HepG2 (cell line): ENCODE data around the gene NRL. TPM values are rescaled to one million over a fixed set of nuclear protein-coding genes. Genes with fewer than 3 reads are reported as not detected.

Experiments
- ARID5B ChIP-seq: IDR thresholded peaks from 2 replicates; pipeline ENCODE4 v1.4.0; 2020; ENCODE audit warnings: mild to moderate bottlenecking, missing genetic modification reagents
- CENPT ChIP-seq: sonication (generic); formaldehyde crosslinking; IDR thresholded peaks from 2 replicates; pipeline ENCODE4 v1.8.0; 2022; ENCODE audit warnings: low read depth, mild to moderate bottlenecking, moderate library complexity, missing genetic modification reagents
- DR1 ChIP-seq: sonication (generic); formaldehyde crosslinking; IDR thresholded peaks from 2 replicates; pipeline ENCODE4 v1.8.0; 2021; ENCODE audit warnings: mild to moderate bottlenecking, missing genetic modification reagents, inconsistent platforms
- FOXM1 ChIP-seq: sonication (generic); formaldehyde crosslinking; IDR thresholded peaks from 2 replicates; pipeline ENCODE4 v1.5.0; 2020; ENCODE audit warnings: missing genetic modification reagents
- HNF1A ChIP-seq, 2 experiments: sonication (generic) in 1 of 2; formaldehyde crosslinking in 1 of 2; IDR thresholded peaks; 2 replicates each; pipeline versions ENCODE4 v1.4.0 to v1.6.1; 2016 to 2020; ENCODE audit warnings: borderline replicate concordance in 1 of 2, low read depth in 1 of 2, mild to moderate bottlenecking in 1 of 2, missing genetic modification reagents in 1 of 2
- NFIC ChIP-seq: IDR thresholded peaks from 2 replicates; pipeline ENCODE4 v1.6.1; 2012; ENCODE audit warnings: mild to moderate bottlenecking, low read length, inconsistent platforms
- POLR2AphosphoS5 ChIP-seq: IDR thresholded peaks from 2 replicates; pipeline ENCODE4 v1.6.1; 2012; ENCODE audit warnings: low read depth, low read length
- PTBP1 ChIP-seq: fragments of 200-400 bp; formaldehyde crosslinking; IDR thresholded peaks from 2 replicates; pipeline ENCODE4 v1.6.1; 2018; ENCODE audit warnings: low read length, low read depth; ENCODE audit not compliant: poor library complexity, severe bottlenecking
- REPIN1 ChIP-seq: sonication (generic); formaldehyde crosslinking; IDR thresholded peaks from 2 replicates; pipeline ENCODE4 v1.8.0; 2022; ENCODE audit warnings: missing genetic modification reagents, low read depth, mild to moderate bottlenecking, borderline replicate concordance
- RFX3 ChIP-seq: IDR thresholded peaks from 2 replicates; pipeline ENCODE4 v1.6.1; 2016; ENCODE audit warnings: missing biosample characterization, missing genetic modification reagents
- SRY ChIP-seq: sonication (generic); formaldehyde crosslinking; IDR thresholded peaks from 2 replicates; pipeline ENCODE4 v1.8.0; 2022; ENCODE audit warnings: mild to moderate bottlenecking, missing genetic modification reagents
- U2AF1 ChIP-seq: fragments of 200-400 bp; formaldehyde crosslinking; optimal IDR thresholded peaks from 2 replicates; pipeline ENCODE3; 2017; ENCODE audit warnings: mild to moderate bottlenecking, low read depth, low read length
- ZNF570 ChIP-seq: sonication (generic); formaldehyde crosslinking; IDR thresholded peaks from 2 replicates; pipeline ENCODE4 v1.4.0; 2020; ENCODE audit warnings: mild to moderate bottlenecking, missing genetic modification reagents, borderline replicate concordance
- ZNF644 ChIP-seq: IDR thresholded peaks from 2 replicates; pipeline ENCODE4 v1.6.1; 2016; ENCODE audit warnings: low read depth
- ZNF660 ChIP-seq: sonication (generic); formaldehyde crosslinking; IDR thresholded peaks from 2 replicates; pipeline ENCODE4 v1.5.1; 2020; ENCODE audit warnings: mild to moderate bottlenecking, low read depth, missing genetic modification reagents, borderline replicate concordance
- ZNF784 ChIP-seq: sonication (generic); formaldehyde crosslinking; IDR thresholded peaks from 2 replicates; pipeline ENCODE4 v1.5.1; 2020; ENCODE audit warnings: missing genetic modification reagents, mild to moderate bottlenecking, borderline replicate concordance
- ZSCAN22 ChIP-seq: sonication (generic); formaldehyde crosslinking; IDR thresholded peaks from 2 replicates; pipeline ENCODE4 v1.4.0; 2020; ENCODE audit warnings: mild to moderate bottlenecking, missing genetic modification reagents
- ZZZ3 ChIP-seq: sonication (generic); formaldehyde crosslinking; IDR thresholded peaks from 2 replicates; pipeline ENCODE4 v1.4.0; 2020; ENCODE audit warnings: missing genetic modification reagents, mild to moderate bottlenecking, borderline replicate concordance
- polyA plus RNA-seq, 8 experiments: library from polyadenylated mRNA; depleted of rRNA in 3 of 8; stranded (reverse) in 7 of 8; unstranded in 1 of 8; fragments of >200 nt; fragmentation: Illumina TruSeq in 4 of 8; extraction: Trizol in 4 of 8; gene quantifications; 2 replicates each; pipeline versions ENCODE4 v1.2.1 to v1.2.3, GENCODE V29; 2011 to 2016; ENCODE audit warnings: low read depth in 4 of 8, missing spikeins in 1 of 8, mixed read lengths in 1 of 8; ENCODE audit not compliant: insufficient read depth in 1 of 8
- total RNA-seq, 5 experiments: library from RNA; depleted of rRNA; stranded (reverse); fragments of >200 nt; fragmentation: Illumina TruSeq; extraction: Trizol; gene quantifications; 2 replicates each; pipeline ENCODE4 v1.2.3, GENCODE V29; 2016; ENCODE audit warnings: low read depth in 1 of 5
- TF ChIP-seq, protein P1 (sequence below): sonication (generic); formaldehyde crosslinking; IDR thresholded peaks from 2 replicates; pipeline ENCODE4 v1.5.0; 2020; ENCODE audit warnings: missing genetic modification reagents, mild to moderate bottlenecking, borderline replicate concordance

Gene NRL
- total and polyA plus RNA-seq, 2 of the 13 experiments (the other 11 are each of a cell fraction or from before 2014, with no cell fraction given) = 2.5 to 4.7 TPM

- TF ChIP-seq HNF1A (IDR thresholded peaks at IDR 0.05; ENCODE audit: low read depth) (0 out of 2 replicates have a peak, but pooled peaks have one; percentile 40), HNF1A (CRISPR knock-in tag; IDR thresholded peaks at IDR 0.05; ENCODE audit: borderline replicate concordance) (peak; percentile 87), NFIC (no peak), REPIN1 (CRISPR knock-in tag) (peak; percentile 100), PTBP1 (no peak), DR1 (CRISPR knock-in tag) (peak; percentile 79; the same call in 1 of the 2 replicates), ZNF660 (CRISPR knock-in tag) (peak; percentile 86; the same call in 1 of the 2 replicates), ZZZ3 (peak; percentile 24; the same call in 1 of the 2 replicates), ZNF784 (peak; percentile 55), POLR2AphosphoS5 (peak; percentile 100), ARID5B (peak; percentile 92), RFX3 (CRISPR knock-in tag) (peak; percentile 50), FOXM1 (CRISPR knock-in tag) (no peak; the same call in 1 of the 2 replicates), ZNF644 (CRISPR knock-in tag) (peak; percentile 97), ZNF570 (peak; percentile 96), CENPT (CRISPR knock-in tag) (no peak), ZSCAN22 (CRISPR knock-in tag) (peak; percentile 57; the same call in 1 of the 2 replicates), U2AF1 (no peak), SRY (CRISPR knock-in tag) (no peak)
- TF ChIP-seq, protein P1, sequence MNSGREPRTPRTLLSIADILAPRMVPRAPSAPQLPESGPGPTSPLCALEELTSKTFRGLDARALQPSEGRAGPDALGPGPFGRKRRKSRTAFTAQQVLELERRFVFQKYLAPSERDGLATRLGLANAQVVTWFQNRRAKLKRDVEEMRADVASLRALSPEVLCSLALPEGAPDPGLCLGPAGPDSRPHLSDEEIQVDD (CRISPR knock-in tag) = peak; percentile 39; the same call in 1 of the 2 replicates
Measured at GRCh38 chr14:24095271-24096068, 19.3 kb downstream of the NRL start (continued).
